GM15510 (cell line): ENCODE results near the gene NTF3.

Experiments
- POLR2A ChIP-seq: IDR thresholded peaks from 3 replicates; pipeline ENCODE4 v1.6.1; 2011; ENCODE audit warnings: borderline replicate concordance; ENCODE audit not compliant: insufficient read length; ENCODE audit errors: extremely low read depth

The NTF3 gene

GRCh38 chr12:5505751-5506150 lies 73.8 kb downstream of the NTF3 start:
- TF ChIP-seq POLR2A, result no peak

GRCh38 chr12:5506295-5506694 lies 74.4 kb downstream of the NTF3 start:
- TF ChIP-seq POLR2A, result no peak

- TF ChIP-seq POLR2A, result no peak
These were observed 74.9 kb downstream of the NTF3 start for GRCh38 chr12:5506821-5507231.

- TF ChIP-seq POLR2A, result no peak
These were observed 75.6 kb downstream of the NTF3 start for GRCh38 chr12:5507401-5507935.

- no peak for TF ChIP-seq POLR2A
These were observed 76.0 kb downstream of the NTF3 start for GRCh38 chr12:5507944-5508343.

- TF ChIP-seq POLR2A, result no peak
These were observed 77.2 kb downstream of the NTF3 start for GRCh38 chr12:5509102-5509501.

- no peak for TF ChIP-seq POLR2A
These were observed 77.6 kb downstream of the NTF3 start for GRCh38 chr12:5509557-5509956.

GRCh38 chr12:5510251-5510805 lies 78.4 kb downstream of the NTF3 start:
- TF ChIP-seq POLR2A, result no peak

- TF ChIP-seq POLR2A, result no peak
These were observed 79.3 kb downstream of the NTF3 start for GRCh38 chr12:5511256-5511643.

- TF ChIP-seq POLR2A, result no peak
These were observed 80.0 kb downstream of the NTF3 start for GRCh38 chr12:5511644-5512600.

GRCh38 chr12:5512601-5512970 lies 80.7 kb downstream of the NTF3 start:
- no peak for TF ChIP-seq POLR2A

GRCh38 chr12:5513406-5513805 lies 81.5 kb downstream of the NTF3 start:
- no peak for TF ChIP-seq POLR2A

- TF ChIP-seq POLR2A, result no peak
These were observed 82.1 kb downstream of the NTF3 start for GRCh38 chr12:5514016-5514415.

- TF ChIP-seq POLR2A, result no peak
These were observed 82.6 kb downstream of the NTF3 start for GRCh38 chr12:5514545-5514944.

GRCh38 chr12:5515458-5515857 lies 83.5 kb downstream of the NTF3 start:
- no peak for TF ChIP-seq POLR2A

GRCh38 chr12:5516371-5517241 lies 84.7 kb downstream of the NTF3 start:
- TF ChIP-seq POLR2A, result no peak
